ENCODE measurements around the gene SFI1.
A peak's percentile ranks its signal among the peaks of the same experiment; 100 is the strongest.

SFI1 gene

DNA sequence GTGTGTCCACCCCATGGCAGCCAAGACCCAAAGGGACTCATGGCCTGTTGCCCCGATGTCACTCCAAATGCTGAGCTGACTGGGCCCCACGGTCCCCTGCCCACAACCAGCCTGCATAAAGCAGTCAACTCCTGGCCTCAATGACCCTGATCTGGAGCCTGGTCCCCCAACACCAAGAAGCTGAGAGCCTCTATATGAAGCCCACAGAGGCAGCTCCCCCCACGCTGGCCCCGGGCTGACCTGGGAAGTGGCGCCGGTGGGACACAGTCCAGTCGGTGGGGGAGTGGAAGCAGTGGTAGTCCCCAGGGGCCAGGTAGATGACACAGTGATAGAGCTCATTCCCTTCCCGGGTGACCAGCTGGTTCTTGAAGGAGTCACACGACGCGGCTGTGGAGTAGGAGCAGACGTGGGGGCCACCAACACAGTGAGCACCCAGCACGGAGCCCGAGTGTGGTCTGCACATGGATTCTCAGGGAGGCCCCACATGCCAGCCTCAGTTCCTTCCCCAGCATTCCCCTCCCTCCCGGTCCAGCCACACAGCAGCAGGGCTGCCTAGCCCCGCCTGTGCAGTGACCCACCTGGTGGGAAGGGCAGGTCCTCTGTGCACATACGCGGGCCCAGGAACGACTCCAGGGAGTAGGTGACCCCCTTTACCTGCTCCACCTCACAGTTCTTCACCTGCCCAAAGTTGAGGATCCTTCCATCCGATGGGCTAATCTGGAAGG is 124.6 kb downstream of the SFI1 start:
- no peak for DNase-seq

DNA sequence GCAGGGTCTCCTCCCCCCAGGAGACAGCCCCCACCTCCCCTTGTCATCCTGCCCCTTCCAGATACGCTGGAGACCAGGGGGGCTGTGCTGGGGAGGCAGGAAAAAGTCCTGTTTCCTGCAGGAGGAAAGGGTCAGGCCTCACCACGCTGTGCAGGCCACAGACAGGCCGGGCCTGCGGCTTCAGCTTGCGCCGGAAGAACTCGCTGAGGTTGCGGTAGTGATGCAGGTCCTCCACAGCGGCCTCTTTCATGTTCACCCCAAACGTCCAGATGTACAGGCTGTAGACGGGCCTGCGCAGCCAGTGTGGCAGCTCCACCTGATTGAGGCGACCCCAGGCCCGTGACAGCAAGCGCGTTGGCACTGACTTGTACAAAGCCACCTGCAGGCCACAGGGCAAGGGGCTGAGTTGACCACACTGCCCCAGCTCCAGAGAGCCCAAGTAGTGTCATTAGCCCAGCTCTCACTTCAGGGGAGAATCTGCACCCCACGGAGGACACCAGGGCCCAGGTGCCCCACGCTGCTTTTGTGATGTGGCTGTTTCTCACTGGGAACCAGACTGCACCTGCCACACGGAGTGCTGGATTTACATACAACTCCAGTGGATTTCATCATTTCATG is 125.3 kb downstream of the SFI1 start:
- DNase-seq: no peak

DNA sequence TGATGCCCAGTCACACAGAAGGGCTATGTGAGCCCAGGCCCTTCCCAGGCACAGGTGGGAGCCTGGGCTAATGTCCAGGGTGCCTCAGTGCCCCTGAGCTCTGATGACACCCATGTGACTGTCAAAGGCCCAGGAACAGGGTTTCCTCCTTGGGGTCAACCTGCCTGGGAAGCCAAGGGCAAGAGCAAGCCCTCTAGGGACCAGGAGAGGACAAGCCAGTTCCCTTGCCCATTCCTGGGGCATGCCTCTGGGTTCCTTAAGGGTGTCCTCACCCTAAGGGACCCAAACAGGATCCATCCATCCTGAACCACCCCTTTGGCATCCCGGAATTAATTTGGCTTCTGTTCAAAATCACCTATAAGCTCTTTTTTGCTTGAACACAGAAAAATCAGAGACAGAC is 126.6 kb downstream of the SFI1 start:
- no peak for DNase-seq

DNA sequence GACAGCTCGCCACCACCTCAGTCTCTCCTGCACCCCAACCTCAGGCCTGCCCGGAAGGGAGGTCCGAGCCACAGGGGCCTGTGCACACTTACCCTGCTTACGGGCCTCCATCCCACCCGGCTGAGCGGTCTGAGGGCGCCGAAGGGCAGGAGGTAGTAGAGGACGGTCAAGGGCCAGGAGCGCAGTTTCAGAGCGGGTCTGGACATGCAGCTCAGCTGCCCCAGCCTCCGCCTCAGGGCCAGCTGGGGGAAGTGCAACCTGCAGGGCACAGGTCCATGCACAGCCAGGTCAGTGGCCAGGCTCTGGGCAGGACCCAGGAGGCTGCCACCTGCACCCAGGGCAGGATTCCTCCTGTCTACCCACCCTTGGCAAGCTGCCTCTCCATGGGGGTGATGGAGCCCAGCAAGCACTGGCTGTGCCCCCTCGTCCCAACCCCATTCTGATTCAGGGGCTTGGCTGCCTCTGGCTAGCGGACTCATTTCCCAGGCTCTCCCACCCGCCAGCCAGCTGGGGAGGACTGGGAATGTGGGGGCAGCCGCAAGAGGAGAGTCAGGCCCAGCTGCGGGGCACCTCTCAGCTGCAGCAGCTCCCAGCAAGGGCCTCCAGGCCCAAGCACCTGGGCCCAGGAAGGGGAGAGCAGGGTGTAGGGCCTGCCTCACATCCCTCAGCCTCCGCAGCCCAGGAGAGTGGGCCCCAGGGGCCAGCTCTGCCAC is 127.4 kb downstream of the SFI1 start:
- no peak for DNase-seq

DNA sequence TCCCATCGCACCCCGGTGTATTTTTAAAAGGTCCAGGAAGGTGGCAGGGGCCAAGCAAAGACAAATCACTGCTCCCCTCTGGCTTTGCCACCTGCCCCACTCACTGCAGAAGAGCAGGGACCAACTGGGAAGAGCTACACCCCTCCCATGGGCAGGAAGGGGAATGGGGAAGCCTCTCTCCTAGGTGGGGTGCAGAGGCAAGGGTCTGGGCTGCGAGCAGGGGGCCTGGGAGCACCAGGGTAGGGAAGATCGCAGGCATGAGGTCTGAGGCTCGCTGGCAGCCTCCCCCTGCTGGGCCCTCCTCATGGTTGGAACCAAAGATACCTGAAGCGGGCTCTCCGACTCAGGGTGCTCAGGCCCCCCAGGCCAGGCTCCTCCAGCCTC is 128.9 kb downstream of the SFI1 start:
- DNase-seq: no peak

DNA sequence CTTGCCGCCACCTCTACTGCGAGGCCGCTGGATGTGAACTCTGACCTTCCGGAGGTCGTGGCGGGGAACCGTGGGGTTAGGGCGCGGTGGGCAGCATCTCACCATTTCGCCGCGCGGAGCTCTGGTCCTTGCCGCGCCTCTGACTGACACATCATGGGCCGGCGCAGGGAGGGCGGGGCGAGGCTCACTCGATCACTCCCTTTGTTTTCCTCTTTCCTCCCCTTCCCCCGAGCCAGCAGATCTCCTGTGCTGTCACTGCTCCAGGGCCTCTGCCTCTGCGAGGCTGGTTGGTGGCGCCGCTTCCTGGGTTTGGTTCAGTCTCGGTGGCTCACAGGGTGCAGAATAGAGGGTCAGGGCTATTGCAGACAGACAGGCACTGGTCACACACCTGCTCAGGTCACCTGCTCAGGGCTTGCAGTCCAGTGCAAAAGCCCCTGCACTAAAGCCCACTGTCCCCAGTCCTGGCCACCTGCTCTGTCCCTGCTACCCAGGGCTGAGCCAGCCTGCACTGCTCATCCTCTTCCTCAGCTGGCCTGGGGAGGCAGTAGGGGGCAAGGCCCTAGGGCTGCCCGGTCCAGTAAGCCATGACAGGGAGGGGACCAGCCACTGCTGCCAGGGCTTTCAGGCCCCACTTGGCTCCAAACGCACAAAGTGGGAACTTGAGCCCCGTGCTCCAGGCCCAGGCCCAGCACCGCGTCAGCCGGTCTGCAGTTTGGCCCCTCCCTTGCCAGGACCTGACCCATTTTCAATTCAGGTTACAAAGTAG is 129.5 kb downstream of the SFI1 start:
- DNase-seq: no peak

DNA sequence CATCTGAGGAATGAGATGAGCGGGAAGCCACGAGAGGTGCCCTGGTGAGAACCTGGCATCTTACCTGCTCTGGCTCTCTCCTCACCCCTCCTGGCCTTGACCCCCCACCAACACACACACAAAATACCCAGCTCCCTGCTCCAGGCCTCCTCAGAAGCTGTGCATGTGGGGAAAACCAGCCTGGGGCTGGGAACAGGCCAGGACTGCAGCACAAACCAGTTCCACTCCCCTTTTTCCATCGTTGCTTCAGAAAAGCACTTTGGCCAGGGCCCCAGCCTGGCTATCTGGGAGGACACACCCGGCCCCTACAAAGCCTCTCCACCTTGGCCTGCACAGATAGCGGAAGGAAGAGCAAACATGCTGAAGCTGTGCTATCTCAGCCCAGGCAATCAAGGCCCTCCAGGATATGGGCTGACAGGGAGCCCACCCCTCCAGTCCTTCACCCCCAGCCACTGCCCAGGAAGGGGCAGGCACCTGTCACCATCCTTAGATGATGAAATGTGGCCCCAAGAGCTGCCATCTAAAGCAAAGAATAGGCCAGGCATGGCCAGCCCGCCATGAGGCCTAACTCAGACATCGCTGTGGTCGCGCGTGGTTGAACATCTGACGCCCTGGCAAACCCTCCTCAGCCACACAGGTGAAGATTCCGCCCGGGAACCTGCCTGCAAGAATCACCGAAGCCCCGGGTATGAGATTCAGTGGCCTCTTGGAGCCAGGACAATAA is 130.3 kb downstream of the SFI1 start:
- DNase-seq: no peak

DNA sequence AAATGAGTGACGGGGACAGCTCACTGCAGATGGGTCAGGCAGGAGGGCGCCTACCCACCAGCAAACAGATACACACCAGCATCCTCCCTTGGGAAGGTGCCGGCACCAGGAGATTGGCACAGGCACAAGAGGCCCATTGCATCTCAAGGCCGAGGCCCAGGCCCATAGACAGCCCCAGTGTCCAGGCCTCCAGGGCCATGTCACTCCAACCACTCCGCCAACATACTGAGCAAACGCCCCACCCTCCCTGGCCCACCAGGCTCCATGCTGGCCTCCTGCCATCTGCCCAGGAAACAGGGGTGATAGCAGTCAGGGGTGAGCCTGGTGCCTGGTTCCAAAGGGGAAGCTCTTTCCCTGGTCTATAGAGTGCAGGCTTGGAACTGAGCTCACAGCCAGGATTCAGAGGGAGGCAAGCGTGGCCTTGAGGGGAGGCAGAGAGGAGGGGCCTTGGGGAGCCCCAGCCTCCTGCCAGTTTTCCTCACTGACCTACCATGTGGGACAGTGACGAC is 130.9 kb downstream of the SFI1 start:
- DNase-seq: no peak

DNA sequence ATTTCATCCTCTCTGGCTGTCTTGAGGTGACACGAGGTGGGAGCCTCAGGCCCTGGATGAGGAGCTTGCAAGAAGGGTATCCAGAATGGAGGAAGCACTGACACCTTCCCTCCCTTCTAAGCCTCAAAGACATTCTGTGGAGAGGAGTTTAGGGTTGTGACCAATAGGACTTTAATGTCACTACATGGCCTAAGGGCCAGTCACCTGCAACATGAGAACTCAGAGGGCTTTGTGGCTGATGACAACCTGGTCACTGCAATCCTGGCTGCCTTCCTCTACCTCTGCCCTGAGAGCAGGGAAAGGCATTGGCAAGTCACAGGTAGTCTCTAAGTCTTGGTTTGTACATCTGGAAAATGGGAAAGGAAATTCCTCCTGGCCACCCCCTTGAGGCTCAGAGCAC is 132.0 kb downstream of the SFI1 start:
- no peak for DNase-seq

DNA sequence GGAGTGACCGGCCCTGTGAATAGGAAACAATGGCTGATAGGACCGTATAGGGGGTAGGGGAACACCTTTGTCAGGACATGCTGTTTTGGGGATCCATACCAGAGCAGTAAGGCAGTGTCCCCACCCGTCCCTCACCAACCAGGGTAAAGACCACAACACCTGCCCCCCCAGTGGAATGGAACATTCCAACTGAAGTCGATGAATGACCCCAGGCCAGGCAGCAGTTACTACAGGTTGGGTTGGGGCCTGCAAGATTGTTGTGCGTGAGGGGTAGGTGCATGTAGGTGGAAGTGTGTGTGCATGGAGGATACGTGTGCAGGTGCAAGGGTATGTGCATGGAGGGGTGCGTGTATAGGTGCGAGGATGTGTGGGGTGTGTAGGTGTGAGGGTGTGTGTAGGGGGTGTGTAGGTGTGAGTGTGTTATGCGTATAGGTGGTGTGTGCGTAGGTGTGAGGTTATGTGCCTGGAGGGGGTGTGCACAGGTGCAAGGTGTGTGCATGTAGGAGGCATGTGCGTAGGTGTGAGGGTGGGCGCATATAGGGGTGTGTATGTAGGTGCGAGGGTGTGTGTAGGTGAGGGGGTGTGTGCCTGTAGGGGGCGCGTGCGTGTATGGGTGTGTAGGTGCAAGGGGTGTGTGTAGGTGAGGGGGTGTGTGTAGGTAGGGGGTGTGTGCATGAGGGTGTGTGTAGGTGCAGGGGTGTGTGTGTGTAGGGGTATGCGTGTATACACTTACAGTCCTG is 132.8 kb downstream of the SFI1 start:
- no peak for DNase-seq

DNA sequence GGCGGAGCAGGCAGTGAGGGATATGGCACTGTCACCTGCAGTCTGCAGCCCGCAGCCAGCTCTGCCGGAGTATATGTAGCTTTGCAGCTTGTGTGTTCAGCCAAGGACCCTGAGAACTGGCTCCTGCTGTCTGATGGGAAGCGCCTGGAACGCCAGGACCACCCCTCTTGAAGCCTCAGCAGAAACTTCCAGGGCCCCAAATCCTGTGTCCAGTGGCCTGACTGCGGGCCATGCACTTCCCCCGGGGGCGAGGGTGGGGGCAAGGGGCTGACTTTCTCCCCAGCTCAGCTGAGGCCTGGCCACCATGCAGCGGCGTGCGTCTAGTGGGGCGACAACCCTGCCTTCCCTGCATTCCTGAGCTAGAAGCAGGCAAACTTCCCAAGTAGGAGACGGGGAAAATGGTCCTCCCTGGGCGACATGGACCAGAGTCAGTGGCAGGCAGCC is 133.4 kb downstream of the SFI1 start:
- DNase-seq: no peak

DNA sequence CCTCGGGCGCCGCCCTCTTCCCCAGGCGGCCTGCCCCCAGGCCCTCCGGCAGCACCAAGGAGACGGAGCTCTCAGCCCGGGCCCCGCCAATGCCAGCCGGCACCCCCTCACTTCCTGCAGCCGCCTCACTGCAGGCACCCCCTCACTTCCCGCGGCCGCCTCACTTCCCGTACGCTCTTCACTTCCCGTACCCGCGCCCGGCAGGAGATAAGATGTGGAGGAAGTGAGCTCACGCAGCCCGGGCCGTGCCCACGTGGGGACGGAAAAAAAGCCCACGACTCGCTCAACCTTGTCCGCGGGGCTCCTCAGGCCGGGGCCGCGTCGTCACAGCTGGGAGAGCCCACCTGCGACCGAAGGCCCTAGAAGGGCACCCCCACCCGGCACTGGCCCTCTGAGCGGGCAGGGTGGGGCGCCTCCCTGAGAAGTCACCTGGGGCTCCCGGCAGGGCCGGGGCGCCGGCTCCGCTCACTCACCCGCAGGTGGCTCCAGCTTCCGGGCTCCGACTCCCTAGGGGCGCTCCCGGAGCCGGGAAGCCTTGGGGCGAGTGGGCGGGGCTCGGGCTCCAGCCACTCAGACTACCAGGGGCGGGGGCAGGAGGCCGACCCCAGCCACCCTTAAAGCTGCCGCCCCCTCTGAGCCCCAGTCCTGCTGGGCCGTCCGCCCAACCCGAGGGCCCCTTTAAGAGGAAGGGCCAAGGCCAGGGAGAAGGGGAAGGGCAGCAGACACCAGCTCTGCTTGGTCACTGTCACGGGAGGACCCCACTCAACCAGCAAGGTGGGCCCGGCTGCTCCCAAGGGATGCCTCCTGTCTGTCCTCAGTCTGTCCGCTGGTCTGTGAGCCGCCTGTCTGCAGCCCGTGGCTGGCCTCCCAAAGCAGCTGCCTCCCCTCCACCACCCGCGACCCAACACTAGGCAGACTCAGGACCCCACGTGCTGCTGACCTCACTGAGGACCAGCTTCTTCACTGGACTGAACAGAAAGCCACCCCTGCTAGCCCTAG is 134.3 kb downstream of the SFI1 start:
- DNase-seq: peak; percentile 61 to 84 (median 73)

DNA sequence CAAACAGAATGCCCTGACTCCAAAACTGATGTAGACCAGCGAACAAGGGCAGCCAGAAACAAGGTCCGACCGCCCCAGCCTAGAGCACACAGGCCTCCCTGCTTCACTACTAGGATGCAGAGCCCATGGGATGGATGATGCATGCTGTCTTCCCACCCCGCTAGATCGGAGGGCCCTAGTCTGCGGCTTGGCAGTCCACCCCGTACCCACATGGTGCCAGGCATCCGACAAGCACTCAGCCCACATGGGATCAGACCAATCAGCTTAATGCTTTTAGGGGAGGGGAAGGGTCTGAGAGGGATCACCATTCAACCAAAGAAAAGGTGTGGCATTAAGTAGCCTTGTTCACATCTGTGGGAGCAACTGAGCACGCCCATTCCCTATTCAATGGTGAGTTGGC is 135.1 kb downstream of the SFI1 start:
- no peak for DNase-seq

DNA sequence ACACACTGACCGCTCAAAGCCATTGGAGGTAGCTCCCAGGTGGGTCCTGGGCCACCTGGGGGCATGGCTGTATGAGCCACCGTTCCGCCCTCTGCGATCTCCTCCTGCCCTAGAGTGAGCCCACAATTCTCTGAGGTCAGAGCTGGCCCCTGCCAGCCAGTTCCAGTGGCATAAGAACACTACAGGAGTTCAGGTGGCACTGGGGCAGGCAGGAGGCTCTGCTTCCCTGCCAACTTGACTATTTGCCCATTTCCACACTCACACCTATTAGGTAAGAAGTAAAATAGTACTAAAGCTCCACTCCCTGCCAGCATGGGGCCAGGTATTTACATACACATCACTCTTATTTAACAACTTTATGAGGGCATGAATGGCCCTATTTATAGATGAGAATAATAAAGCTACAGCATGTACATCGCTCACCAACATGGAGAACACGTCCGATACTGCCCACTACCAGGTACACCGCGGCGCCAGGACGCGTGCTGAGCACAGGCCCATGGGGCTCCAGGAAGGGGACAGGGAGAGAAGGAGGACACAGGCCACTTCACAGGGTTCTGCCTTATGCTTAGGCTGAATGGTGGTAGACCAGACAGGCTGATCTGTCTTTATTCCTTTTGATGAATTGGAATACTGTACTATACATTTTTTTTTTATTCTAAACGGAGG is 139.4 kb downstream of the SFI1 start:
- no peak for DNase-seq

DNA sequence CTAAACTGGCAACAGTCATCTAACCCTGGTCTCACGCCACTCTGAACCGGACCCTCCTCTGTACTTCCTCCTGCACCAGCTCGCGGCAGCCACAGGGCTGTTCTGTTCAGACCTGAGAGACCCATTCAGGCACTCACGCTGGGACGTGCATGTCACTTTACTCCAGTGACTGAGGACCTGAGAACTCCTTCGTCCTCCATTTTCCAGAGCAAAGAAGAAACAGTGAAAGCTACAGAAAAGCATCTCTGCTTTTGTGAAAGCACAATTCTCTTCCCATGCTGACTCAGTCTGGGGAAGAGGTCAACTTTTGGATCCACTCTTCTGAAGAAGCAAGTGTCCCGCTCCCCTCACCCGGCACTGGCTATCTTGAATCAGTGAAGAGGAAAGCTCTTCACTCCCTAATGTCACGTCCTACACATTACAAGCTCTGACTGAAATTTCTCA is 141.1 kb downstream of the SFI1 start:
- no peak for DNase-seq

DNA sequence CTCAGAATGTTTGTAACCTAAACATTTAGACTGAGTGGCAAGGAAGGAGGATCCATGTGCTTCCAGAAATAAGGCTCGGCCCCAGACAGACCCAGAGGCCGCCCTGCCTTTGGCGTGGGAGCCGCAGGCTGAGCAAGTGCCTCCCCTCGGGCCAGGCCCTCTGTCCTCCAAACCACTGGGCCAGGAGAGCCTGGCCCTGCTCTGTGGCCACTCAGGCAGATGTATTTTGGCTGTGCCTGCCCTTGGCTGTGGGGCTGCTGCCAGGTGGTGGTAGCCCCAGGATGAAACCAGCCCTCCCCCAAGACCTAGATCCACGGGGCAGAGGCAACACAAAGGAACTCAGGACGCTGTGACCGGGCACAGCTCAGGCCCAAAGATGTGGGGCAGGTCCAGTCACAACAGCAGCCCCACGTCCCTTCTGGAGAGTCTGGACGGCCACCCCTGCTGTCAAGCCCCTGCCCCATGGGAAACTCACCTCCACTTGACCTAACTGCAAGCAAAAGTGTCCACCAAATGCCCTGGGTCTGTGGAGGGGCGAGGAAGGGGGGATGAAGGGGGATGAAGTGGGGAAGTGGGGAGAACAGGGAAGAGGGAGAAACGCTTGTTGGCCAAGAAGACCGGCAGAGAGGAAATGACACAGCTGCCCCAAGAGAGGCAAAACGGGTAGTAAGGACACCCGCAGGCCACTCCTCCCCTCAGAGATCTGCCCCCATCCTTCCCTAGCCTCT is 141.7 kb downstream of the SFI1 start:
- DNase-seq: no peak

DNA sequence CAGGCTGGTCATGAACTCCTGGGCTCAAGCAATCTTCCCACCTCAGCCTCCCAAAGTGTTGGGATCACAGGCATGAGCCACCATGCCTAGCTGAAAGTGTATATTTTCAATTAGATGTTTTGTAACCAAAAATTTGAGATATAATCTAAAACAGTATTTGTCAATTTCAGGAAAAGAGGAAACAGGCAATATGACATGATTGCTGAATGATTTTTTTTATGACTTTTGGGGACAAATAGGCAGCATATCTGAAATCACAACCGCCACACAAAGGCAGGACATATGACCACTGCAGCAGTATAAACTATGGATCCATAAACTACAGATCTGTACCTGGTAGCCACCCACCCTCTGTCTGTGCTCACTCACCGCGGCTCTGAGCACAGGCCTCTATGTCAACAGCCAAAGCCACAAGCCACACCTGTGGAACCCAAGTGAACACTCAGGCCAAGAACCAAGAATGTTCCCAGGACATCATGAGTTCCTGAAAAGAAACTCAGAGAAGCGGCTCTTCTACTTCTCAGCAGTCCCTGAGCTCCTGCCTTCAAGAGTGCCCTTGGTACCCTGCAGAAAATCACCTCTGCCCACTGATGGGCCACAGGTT is 143.2 kb downstream of the SFI1 start:
- DNase-seq: no peak

DNA sequence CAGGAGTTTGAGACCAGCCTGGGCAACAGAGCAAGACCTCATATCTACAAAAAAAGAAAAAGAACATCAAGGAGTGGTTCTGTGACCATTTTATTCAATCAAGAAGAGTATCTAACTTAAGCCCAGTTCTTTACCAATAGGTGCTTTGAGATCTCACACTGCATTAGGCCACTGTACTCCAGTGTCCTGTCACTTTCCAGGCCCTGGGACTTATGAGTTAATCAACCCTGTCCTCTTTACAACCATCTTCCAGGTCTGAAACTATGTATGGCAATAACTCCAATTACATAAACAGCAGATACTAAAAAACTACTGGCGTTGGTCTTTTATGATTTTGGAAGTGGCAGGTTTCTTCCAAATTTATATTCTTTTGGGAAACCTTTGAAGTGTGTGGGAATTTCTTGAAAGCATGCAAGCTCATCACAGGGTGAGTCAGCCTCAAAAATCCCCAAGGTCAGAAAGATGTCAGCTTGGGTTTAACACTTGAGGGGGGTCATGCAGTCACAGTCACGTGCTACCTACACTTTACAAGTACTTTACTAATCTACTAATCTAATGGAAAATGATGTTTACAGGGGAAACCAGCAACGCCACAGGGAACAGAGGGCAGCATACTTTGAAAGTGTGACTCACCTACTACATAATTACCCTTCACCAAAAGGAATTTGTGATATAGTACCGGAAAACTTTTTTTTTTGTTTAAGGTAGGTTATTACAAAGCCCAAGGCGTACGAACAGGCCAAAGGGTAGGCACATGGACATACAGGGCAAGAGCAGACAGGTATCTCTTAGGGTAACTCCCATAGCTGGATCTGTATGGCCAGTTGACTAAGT is 150.1 kb downstream of the SFI1 start:
- DNase-seq: no peak
